CD4-positive, alpha-beta T cell treated with Interferon alpha-2 for 1 hour (primary cell): Measurements from ENCODE around the gene LGR4.
"Not testable (repeated sequence)": the region's sequence is repeated elsewhere in the genome, so short reads cannot be mapped to it uniquely, and the experiment has no call there.

Source experiments
- DNase-seq, 2 donors: peaks; one replicate each; pipeline ENCODE4 v3.0.0-alpha.2; 2020 to 2022

The LGR4 gene, protein sequence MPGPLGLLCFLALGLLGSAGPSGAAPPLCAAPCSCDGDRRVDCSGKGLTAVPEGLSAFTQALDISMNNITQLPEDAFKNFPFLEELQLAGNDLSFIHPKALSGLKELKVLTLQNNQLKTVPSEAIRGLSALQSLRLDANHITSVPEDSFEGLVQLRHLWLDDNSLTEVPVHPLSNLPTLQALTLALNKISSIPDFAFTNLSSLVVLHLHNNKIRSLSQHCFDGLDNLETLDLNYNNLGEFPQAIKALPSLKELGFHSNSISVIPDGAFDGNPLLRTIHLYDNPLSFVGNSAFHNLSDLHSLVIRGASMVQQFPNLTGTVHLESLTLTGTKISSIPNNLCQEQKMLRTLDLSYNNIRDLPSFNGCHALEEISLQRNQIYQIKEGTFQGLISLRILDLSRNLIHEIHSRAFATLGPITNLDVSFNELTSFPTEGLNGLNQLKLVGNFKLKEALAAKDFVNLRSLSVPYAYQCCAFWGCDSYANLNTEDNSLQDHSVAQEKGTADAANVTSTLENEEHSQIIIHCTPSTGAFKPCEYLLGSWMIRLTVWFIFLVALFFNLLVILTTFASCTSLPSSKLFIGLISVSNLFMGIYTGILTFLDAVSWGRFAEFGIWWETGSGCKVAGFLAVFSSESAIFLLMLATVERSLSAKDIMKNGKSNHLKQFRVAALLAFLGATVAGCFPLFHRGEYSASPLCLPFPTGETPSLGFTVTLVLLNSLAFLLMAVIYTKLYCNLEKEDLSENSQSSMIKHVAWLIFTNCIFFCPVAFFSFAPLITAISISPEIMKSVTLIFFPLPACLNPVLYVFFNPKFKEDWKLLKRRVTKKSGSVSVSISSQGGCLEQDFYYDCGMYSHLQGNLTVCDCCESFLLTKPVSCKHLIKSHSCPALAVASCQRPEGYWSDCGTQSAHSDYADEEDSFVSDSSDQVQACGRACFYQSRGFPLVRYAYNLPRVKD

DNA sequence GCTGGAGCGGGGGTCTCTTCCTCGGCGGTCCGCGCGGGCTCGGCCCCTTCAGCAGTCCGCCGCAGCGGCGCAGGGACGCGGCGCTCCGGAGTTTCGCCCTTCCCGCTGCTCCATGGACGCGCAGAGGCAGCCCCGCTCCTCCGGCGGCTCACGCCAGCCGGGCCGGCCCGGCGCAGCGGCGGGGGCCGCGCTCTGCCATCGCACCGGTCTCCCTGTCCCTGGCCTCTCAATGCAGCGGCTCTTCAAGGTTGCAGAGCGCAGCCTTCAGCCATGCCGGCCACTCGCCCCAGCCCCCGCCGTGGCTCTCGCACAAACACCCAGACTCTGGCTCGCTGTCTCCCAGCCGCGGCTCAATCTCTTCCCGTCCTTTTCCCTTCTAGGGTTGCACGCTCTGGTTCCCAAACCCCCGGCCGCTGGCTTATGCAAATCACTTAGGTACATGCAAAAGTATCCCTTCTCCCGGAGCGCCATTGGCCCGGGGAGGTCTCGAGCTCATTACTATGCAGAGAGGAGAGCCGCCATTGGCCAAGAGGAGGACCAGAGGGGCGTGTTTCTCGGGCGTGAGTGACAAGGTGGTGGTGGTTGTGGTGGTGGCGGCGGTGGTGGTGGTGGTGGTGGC, at the start of gene LGR4:
Gene LGR4 (minus strand): TSS at position 393 of the 619 bp plus-strand sequence. CDS start 488 bp downstream, outside the sequence.
- DNase-seq: peak; percentile 77 to 78

DNA sequence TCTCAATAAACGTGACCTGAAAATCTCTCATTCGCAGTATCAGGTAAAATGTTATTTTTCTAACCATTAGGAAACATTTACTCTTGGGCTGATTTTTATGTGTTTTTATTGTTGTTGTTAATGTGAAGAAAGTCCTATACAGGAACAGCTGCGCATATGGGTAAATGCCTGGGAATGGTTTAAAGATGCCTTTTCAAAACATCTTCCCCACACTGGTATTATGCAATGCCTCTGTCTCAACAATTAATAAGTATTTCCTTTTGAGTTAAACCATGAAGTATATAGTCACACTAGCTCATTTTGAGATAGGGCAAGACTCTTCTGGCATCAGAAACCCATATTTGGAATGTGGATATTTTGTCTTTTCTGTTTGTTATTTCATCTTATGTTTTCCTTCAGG, 47.6 kb upstream of the LGR4 start:
- DNase-seq: no peak

DNA sequence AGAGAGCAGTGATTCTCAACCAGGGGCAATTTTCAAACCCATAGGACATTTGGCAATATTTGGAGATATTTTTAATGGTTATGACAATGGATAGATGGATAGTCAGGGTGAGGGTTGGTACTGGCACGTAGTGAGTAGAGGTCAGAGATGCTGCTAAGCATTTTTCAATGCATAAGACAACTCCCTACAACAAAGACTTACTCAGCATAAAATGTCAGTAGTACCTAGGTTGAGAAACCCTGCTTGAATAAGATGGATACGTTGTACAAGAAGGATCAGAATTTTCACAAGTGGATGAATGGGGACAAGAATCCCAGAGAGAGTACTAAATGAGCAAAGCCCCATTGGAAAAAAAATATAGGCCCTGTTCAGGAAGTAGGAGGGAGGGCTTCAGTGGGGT, 45.9 kb upstream of the LGR4 start:
- DNase-seq: no peak

DNA sequence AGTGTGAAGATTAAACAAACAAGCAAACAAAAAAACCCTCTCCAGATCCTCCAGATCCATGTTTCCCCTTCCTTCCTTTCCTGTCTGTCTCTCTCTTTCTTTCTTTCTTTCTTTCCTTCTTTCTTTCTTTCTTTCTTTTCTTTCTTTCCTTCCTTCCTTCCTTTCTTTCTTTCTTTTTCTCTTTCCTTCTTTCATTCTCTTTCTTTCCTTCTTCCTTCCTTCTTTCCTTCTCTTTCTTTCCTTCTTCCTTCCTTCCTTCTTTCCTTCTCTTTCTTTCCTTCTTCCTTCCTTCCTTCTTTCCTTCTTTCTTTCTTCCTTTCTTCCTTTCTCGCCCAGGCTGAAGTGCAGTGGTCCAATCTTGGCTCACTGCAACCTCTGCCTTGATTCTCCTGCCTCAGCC, 44.9 kb upstream of the LGR4 start:
- DNase-seq: not testable (repeated sequence)

DNA sequence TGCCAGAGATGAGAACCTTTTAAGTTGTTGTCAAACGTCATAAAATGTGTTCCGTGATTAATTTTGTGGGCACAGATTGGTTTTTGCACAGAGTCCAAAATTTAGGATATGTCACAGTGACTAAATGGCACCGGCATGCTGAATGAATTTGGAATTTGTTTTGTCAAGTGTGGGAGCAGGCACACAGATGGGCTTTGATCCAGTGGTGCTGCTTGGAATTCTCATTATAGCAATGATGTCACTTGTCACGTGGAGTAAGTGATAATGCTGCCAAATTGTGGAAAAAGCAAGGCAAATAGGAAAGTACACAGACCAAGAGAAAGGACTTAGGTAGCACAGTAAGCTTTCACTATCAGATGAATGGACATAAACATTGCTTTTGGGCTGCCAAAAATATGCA, 42.0 kb upstream of the LGR4 start:
- no peak for DNase-seq

DNA sequence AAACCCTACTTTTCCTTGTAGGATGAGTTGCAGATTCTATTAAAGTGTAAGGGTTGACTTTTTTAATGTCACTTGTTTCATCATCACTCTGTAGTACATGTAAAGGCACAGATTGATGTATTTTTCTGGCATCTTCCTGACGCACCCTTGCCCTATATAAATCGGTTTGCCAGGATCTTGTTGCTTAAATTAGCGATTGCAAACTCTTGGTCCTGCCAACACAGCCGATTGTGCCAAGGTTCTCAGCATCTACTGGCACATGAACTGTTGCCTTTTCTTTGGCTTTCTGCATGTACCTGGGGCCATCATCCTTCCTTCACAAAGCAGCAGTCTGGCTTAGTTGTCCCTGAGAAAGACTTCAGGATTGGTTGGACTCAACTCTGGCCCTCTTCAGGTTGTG, 41.5 kb upstream of the LGR4 start:
- no peak for DNase-seq

DNA sequence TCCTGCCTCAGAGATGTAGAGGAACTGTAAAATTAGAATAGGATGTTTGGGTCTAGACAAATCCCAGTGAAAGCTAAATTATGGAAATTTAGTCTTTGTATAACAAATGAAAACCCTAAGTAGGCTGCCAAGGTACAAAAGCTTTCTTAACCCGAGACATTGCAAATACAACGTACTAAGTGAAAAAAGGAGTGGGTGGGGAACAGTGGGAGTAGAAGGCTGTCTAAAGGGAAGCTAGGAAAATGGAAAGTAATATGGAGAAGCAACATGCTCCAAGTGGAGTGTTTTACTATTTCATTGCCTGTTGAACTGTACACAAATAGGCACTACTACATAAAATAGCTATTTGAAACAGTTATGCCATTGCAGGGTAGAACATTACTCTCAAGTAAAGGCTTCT, 40.8 kb upstream of the LGR4 start:
- DNase-seq: no peak

DNA sequence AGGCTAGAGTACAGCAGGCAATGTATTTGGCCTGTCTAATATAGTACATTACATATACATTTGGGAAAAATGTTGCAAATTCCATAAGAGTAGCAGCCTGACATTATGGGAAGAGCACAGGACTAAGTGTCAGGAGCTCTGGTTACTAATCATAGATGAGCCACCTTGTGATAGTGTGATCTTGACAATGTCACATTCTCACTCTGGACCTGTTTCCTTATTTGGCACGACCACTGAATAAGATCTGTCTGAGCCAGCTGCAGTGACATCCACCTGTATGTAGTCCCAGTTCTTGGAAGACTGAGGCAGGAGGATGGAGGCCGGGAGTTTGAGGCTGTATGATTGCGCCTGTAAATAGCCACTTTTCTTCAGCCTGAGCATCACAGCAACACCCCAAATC, 39.6 kb upstream of the LGR4 start:
- DNase-seq: no peak

DNA sequence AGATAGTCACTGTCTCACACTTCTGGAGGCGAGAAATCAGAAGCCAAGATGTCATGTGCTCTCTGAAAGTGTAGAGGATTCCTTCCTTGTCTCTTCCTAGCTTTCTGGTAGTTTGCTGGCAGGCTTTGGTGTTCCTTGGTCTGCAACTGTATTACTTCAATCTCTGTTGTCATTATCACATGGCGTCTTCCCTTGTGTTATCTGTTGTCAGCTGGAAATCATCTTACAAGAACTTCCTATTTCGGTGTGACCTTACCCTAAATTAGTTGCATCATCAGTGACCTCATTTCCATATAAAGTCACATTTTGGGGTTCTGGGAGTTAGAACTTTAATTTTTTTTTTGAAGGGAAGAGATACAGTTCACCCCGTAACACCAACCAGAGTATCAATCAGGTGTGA, 37.3 kb upstream of the LGR4 start:
- DNase-seq: no peak

DNA sequence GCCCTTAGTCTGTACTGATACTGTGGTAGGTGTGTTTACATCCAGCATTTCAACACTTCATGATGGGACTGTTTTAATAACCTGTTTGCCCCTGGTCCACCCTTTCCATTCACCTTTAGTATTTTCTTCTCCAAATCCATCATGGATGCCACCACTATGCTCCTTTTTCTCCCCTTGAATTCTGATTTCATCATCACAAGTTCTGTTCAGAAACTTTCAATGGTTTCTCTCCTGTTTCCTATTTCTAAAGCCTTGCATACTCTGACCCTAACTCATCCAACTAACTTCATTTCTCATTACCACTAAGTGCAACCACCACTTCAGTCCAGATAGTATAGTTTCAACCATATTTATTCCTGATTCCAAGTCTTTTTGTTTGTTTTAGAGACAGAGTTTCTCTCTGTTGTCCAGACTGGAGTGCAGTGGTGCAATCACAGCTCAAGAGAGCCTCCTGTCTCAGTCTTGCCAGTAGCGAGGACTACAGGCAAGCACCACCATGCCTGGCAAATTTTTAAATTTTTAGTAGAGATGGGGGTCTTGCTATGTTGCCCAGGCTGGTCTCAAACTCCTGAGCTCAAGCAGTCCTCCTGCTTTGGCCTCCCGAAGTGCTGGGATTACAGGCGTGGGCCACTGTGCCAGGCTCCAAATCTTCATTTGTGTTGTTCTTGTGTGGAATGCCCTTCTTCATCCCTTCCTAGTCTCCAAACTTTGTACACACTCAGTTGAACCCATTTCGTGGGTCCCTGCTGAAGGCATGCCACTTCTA, 35.1 kb upstream of the LGR4 start:
- no peak for DNase-seq

DNA sequence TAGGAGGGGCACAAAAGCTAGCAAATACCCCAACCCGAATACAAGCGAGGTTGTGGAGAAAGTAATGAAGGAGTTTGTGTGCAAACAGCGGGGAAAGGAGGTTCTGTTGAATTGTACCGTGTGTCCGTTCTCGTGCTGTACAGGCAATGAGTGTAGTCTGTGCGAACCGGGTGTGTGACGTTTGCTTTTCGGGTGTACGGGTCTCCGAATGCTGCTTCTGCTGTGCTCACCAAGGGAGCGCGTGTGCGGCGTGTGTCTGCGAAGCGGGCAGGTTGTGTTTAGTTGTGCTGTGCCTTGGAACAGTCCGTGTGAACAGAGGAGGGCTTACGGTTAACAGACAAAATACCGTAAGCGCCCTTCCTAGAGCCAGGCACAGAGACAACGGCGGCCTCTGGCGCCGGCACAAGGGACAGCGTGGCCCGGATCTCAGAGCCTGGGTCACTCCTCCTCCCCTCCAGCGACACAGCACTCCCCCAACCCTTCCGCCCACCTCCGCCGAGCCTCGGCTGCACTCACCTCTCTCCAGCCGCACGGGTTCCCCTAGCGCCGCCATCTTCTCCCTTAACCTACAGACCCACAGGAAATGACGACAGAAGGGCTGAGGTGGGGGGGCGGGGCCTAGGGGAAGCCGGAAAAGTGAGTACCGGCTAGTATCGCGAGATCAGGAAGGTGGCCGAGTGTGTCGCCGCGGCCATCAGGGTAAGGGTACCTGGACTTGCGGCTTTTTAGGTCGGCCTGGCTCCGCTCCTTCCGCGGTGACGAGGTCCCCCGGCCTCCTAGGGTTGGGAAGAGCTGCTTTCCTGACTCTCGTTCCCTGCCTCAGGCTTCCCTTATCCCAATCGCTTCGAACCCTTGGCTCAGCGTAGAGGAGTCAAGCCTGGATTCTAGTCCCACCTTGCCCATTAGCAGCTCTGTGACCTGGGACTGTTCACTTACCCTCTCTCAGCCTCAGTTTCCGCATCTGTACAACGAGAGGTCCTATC, 33.9 kb upstream of the LGR4 start, which contains the start of gene LIN7C:
Gene LIN7C (minus strand): TSS at position 570 of the 983 bp plus-strand sequence. CDS start 17 bp downstream, at position 553.
- DNase-seq: peak; percentile 96 to 98

DNA sequence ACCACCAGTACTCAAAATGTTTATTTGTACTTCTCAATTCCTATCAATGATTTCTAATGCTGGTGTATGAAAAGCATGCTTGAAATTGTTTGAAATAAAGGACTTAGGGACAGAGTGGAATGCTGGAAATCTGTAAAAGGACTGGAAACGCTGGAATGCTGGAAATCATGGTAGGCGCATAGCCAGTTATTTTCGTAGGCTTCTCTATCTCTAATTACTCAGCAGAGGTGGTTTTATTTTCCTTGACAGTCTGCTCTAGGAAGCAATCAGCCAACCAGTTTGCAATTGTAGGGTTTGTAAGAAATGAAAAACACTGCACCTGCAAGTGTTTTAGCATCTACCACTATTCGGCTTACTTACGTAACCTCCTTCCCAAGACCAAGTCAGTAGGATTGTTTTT, 33.2 kb upstream of the LGR4 start:
- no peak for DNase-seq

DNA sequence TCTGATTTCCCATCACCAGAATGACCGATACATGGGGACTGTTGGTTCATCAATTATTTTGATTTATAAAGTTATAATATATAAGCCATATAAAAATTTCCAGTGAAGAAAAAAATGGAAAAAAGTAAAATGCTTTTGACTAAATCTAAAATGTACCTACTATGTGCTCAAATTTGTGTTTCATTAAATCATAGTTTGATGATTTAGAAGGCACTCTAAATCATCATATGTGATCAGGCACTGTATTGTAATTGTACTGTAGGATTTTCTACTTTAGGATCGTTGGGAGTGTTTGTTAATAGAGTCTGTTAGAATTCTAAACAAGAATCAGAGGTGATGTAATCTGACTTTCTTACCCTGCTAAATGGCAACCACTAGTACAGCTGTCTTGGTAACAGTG, 31.6 kb upstream of the LGR4 start:
- no peak for DNase-seq

DNA sequence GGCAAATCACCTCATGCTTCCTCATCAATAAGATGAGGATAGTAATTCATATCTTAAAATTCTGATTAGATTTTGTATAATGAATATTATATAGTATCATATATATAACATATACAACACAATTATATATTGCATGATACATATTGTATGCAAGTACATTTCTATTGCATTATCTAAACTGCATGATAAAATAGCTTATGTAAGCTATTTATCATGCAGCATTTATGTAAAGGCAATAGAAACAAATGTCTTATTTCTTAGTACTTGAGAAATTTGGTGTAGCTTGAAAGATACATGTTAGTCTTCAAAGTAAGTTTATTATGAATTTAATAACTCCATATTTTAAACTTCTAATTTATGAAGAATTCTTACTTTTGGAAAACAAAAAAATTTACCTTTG, 28.5 kb upstream of the LGR4 start:
- DNase-seq: no peak

DNA sequence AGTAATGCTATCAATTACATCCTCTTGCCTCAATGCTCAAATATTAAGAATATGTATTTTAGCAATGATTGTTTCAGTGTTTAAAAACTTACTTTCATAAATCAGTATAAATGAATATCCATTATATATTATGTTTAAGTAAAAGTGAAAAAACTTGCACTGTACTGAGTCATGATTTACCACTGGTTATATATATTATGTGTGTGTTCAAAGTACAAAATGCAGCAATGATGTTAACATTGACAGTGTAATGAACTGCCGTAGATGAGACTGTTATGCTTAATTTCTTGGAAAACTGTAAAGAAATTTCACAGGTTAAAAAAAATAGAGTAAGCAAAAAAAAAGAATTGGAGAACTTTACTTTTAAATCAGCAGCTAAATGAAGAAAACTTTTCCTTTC, 25.3 kb upstream of the LGR4 start:
- no peak for DNase-seq

DNA sequence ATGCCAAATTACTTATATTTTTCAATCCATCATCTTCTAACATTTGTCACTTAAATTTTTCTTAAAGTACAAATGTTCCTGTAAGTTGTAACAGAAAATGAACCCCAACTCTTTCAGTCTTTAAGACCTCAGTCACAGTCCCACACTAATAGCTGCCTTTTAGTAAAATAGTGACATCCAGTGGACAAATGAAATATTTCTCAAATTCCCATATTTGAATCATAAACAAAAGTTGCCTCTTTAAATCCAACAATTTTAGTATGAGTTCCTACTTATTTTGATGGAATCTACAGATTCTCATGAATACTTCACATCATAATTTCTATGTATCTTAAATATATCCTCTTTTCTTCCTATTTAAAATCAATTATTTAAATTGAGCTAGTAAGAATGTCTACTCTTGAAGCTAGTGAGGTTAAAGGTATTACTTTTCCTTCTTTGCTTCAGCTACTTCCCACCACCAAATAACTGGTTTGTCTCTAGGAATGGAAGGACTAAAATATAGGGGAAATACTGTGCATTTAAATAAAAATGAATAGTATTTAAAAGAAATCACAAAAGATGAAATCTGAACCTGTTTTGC, 24.8 kb upstream of the LGR4 start:
- peak in 1 of 2 donors; percentile 25 for DNase-seq

DNA sequence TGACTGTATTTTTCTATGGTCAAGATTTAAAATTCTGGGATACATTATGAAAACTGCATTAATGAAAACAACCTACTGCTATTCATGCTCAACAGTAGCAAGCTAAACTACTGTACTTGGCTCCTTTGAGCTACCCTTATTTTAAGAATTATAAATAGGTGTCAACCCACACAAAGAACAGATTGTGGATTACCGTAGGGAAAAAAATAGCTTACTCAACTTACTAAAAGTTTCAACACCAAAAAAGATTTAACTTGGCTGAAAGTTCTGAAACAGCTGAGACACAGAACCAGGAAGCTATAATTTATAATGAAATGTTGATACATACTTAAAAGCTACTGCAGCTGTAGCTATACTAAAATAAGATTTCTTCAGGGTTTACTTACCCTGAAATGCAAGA, 23.9 kb upstream of the LGR4 start:
- no peak for DNase-seq

DNA sequence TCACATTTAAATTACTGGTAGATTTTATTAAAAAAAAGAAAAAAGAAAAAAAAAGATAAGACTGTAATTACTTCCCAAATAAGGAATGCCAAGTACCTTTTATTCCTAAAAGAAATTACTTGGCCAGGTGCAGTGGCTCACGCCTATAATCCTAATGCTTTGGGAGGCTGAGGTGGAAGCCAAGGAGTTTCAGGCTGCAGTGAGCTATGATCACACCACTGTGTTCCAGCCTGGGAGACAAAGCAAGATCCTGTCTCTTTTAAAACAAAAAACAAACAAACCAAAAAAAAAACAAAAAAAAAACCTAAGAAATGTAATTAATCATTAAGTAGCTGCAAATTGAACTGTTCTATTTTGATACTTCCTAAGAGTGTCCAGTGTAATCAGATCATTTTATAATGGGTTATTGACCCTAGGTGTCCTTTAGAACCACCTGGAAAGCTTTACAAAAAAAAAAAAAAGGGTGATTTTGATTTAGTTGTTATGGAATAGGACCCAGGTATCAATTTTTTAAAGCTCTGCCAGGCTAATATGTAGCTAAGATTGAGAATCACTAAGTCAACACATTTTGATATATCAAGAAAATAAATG, 23.2 kb upstream of the LGR4 start:
- DNase-seq: no peak

DNA sequence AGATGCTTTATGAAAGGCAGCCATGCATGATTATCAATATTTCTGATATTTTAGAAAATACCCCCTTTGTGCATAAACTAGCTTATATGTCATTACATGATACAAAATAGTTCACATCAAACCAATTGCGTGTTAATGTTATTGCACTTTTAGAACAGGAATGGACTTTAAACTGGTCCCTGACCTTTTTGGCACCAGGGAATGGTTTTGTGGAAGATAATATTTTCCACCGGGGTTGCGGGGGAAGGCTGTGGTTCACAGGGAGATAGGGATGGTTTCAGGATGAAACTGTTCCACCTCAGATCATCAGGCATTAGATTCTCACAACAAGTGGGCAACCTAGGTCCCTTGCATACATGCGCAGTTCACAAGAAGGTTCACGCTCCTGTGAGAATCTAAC, 16.5 kb upstream of the LGR4 start:
- no peak for DNase-seq

DNA sequence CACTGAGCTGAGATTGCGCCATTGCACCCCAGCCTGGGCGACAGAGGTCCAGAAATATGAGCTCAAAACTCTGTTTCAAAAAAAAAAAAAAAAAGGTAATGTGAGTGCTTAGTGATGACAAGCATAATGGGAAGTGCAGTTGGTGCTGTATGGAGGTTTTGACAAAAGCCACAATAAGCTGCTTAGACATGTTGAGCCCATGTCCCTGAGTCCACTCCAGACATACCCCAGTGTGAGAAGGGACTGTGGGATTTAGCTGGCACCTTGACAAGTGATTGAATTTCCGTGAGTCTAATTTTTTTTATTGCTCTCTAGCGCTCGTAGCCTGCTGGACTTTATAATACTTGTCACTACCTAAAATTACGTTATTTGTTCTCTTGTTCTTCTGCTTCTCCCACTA, 15.1 kb upstream of the LGR4 start:
- DNase-seq: no peak
